ENCODE data around the gene MTX1. TPM values are rescaled to one million over a fixed set of nuclear protein-coding genes. Genes with fewer than 3 reads are reported as not detected.
A peak's percentile ranks its signal among the peaks of the same experiment; 100 is the strongest.

Gene MTX1
- total and polyA plus RNA-seq, 9 of the 15 experiments (the other 6 are each of a cell fraction or from before 2014, with no cell fraction given), result 29.1 to 98.4 (median 66.9) TPM

GRCh38 chr1:155170101-155170785 lies 38.3 kb upstream of the MTX1 start:
- DNase-seq (ENCODE audit: extremely low read depth in 1 of 4, low spot score in 3 of 4) (peak in 1 of 4 experiments; percentile 0), ATAC-seq (no peak), FAIRE-seq (no peak)
- POLR2A ChIA-PET, result interaction anchor here (0.6 kb wide), 2 partner anchors 95 to 113 kb away, joined by 3 read pairs; no protein-coding TSS in a partner anchor
- intact Hi-C loops (cut with micrococcal nuclease) (no loop called here), in situ Hi-C loops (cut with MboI) (no loop called here)
- no peak overlapping the region for H2AFZ ChIP-seq (ENCODE audit: low read depth, low read length)
- no peaks in the 10 kb centered on the region for H3K27me3 ChIP-seq (ENCODE audit: control insufficient read depth in 2 of 2, insufficient read depth in 2 of 2, low read length in 2 of 2)
- H3K4me1 ChIP-seq (replicated peaks in 1 of 2; ENCODE audit: control insufficient read depth in 2 of 2, insufficient read depth in 2 of 2, low read length in 2 of 2), result peaks cover 16 to 34% of the 10 kb centered on the region in 2 experiments; a peak in 4 of 5 replicates
- H3K79me2 ChIP-seq (ENCODE audit: control insufficient read depth, insufficient read depth, low read length), result peaks cover 15% of the 10 kb centered on the region
- H3K9me3 ChIP-seq (replicated peaks; ENCODE audit: control insufficient read depth, insufficient read depth, low read depth, low read length), result no peaks in the 10 kb centered on the region
- CTCF ChIA-PET (ENCODE audit: low intra/inter-chr PET ratio), result interaction anchor here (0.8 kb wide), 1 partner anchor 58 kb away, joined by 6 read pairs; no protein-coding TSS in a partner anchor
- H3K27ac ChIP-seq (ENCODE audit: extremely low read depth, low read depth, low read length), result no peak overlapping the region
- no CpG with 5 or more reads among the region's 2 CpGs for WGBS (ENCODE audit: insufficient coverage, low coverage, missing lambda C conversion rate)
- TF ChIP-seq ZNF449 (CRISPR knock-in tag; IDR thresholded peaks at IDR 0.05), result no peak
- peak; percentile 65; the same call in 1 of the 2 replicates for TF ChIP-seq ZNF121 (CRISPR knock-in tag; conservative IDR thresholded peaks at IDR 0.05)
- peaks cover 35% of the 10 kb centered on the region for H3K36me3 ChIP-seq (ENCODE audit: control insufficient read depth, insufficient read depth, low read length)
- H3K4me3 ChIP-seq, result no peak overlapping the region
- H4K20me1 ChIP-seq (replicated peaks; ENCODE audit: control insufficient read depth, insufficient read depth, low read length), result no peaks in the 10 kb centered on the region
- H3K4me2 ChIP-seq (ENCODE audit: insufficient read depth, low read length), result no peak overlapping the region
- BruUV-seq (replicated peaks), result TSS peak; percentile 25
- no peak overlapping the region for H3K9ac ChIP-seq (ENCODE audit: insufficient read depth in 1 of 2, low read depth in 2 of 2, low read length in 2 of 2)
- H3K9me1 ChIP-seq (ENCODE audit: control insufficient read depth, insufficient read depth, low read length), result no peaks in the 10 kb centered on the region

- no peak for FAIRE-seq
- H3K9ac ChIP-seq (ENCODE audit: insufficient read depth in 1 of 2, low read depth in 2 of 2, low read length in 2 of 2), result no peak overlapping the region
- no peak overlapping the region for H3K27ac ChIP-seq (ENCODE audit: extremely low read depth, low read depth, low read length)
- WGBS (ENCODE audit: insufficient coverage, low coverage, missing lambda C conversion rate), result 83% methylated on average over 7 of the region's 7 CpGs
- H3K79me2 ChIP-seq (ENCODE audit: control insufficient read depth, insufficient read depth, low read length), result peaks cover 15% of the 10 kb centered on the region
- H3K9me3 ChIP-seq (replicated peaks; ENCODE audit: control insufficient read depth, insufficient read depth, low read depth, low read length), result no peaks in the 10 kb centered on the region
- CTCF ChIA-PET (ENCODE audit: low intra/inter-chr PET ratio), result interaction anchor here (0.8 kb wide), 1 partner anchor 58 kb away, joined by 6 read pairs; no protein-coding TSS in a partner anchor
- no peak for ATAC-seq
- H3K36me3 ChIP-seq (ENCODE audit: control insufficient read depth, insufficient read depth, low read length), result peaks cover 35% of the 10 kb centered on the region
- no peaks in the 10 kb centered on the region for H4K20me1 ChIP-seq (replicated peaks; ENCODE audit: control insufficient read depth, insufficient read depth, low read length)
- no peak for DNase-seq (ENCODE audit: extremely low read depth in 1 of 4, low spot score in 3 of 4)
- in situ Hi-C loops (cut with MboI), result no loop called here
- no peaks in the 10 kb centered on the region for H3K27me3 ChIP-seq (ENCODE audit: control insufficient read depth in 2 of 2, insufficient read depth in 2 of 2, low read length in 2 of 2)
- no TSS peak for BruUV-seq (replicated peaks)
- POLR2A ChIA-PET, result interaction anchor here (0.6 to 2.6 kb wide), 2 partner anchors 23 to 96 kb away, joined by 3 to 12 read pairs; no protein-coding TSS in a partner anchor
- H2AFZ ChIP-seq (ENCODE audit: low read depth, low read length), result no peak overlapping the region
- intact Hi-C loops (cut with micrococcal nuclease), result no loop called here
- peaks cover 16 to 40% of the 10 kb centered on the region in 2 experiments; a peak in 4 of 5 replicates for H3K4me1 ChIP-seq (replicated peaks in 1 of 2; ENCODE audit: control insufficient read depth in 2 of 2, insufficient read depth in 2 of 2, low read length in 2 of 2)
- H3K4me2 ChIP-seq (ENCODE audit: insufficient read depth, low read length), result no peak overlapping the region
- no peak overlapping the region for H3K4me3 ChIP-seq
- H3K9me1 ChIP-seq (ENCODE audit: control insufficient read depth, insufficient read depth, low read length), result no peaks in the 10 kb centered on the region
- TF ChIP-seq XRCC4 (IDR thresholded peaks at IDR 0.05; ENCODE audit: extremely low read depth, insufficient read depth, insufficient read length) (no peak), STAT5A (IDR thresholded peaks at IDR 0.05; ENCODE audit: borderline replicate concordance, low read length) (no peak), SIX5 (IDR thresholded peaks at IDR 0.05; ENCODE audit: borderline replicate concordance in 1 of 2, insufficient read depth in 1 of 2, low read depth in 1 of 2, low read length in 2 of 2) (no peak), XRCC5 (IDR thresholded peaks at IDR 0.05; ENCODE audit: low read depth, low read length) (no peak), SP1 (CRISPR knock-in tag; IDR thresholded peaks at IDR 0.05) (no peak), SMC3 (conservative IDR thresholded peaks at IDR 0.05; ENCODE audit: insufficient read depth, low read depth, low read length) (no peak), ZNF518B (CRISPR knock-in tag; IDR thresholded peaks at IDR 0.05) (no peak)
Observed at GRCh38 chr1:155170806-155171205, 37.7 kb upstream of the MTX1 start.

Measured in K562 (cell line).